Panc1 (cell line): ENCODE data around the gene EMSY. TPM values are rescaled to one million over a fixed set of nuclear protein-coding genes. Genes with fewer than 3 reads are reported as not detected.

Experiments used
- ATAC-seq: fragments of 200-7000 bp; cut with Tn5 transposase; 2 replicates; pipeline ENCODE4 v1.9.1; 2020; ENCODE audit warnings: mild to moderate bottlenecking, moderate library complexity
- BruUV-seq: library from RNA; stranded (reverse); fragments of 400-500 nt; replicated peaks from 2 replicates; lab custom pipeline; 2021; lab: Mats Ljungman, UMichigan
- CTCF ChIA-PET: fragments of 300-600 bp; sonication (Branson Sonifier 250); formaldehyde crosslinking; loops from one replicate; lab custom pipeline; 2022; ENCODE audit warnings: antibody characterized with exemption; lab: Charles Lee
- POLR2A ChIA-PET: fragments of 300-600 bp; sonication (Branson Sonifier 250); formaldehyde crosslinking; loops from one replicate; lab custom pipeline; 2022; ENCODE audit warnings: antibody characterized with exemption; lab: Charles Lee
- DNase-seq: peaks from one replicate; pipeline ENCODE4 v3.0.0-alpha.2; 2010; ENCODE audit warnings: low read depth, low spot score
- H3K27ac ChIP-seq: 2 replicates; pipeline ENCODE4 v1.5.1; 2011; ENCODE audit warnings: mild to moderate bottlenecking, low read length, inconsistent platforms
- H3K27me3 ChIP-seq: fragments of 200-500 bp; sonication (Bioruptor generic); 2 replicates; pipeline ENCODE4 v1.6.0; 2014; ENCODE audit warnings: low read length, inconsistent platforms; ENCODE audit not compliant: control insufficient read depth, insufficient read depth
- H3K36me3 ChIP-seq: fragments of 200-500 bp; sonication (Bioruptor generic); 2 replicates; pipeline ENCODE4 v1.5.1; 2014; ENCODE audit warnings: inconsistent platforms, mild to moderate bottlenecking, low read length, moderate library complexity; ENCODE audit not compliant: control insufficient read depth, insufficient read depth
- H3K4me1 ChIP-seq: 2 replicates; pipeline ENCODE4 v1.5.1; 2011; ENCODE audit warnings: inconsistent platforms, mild to moderate bottlenecking, low read length, moderate library complexity; ENCODE audit not compliant: control insufficient read depth, insufficient read depth
- H3K4me3 ChIP-seq, 2 experiments: 2 replicates each; pipeline ENCODE4 v1.5.1; 2011 to 2012; ENCODE audit warnings: low read depth in 2 of 2, low read length in 2 of 2, mild to moderate bottlenecking in 2 of 2, inconsistent platforms in 1 of 2, moderate library complexity in 1 of 2
- H3K9me3 ChIP-seq: fragments of 200-500 bp; sonication (Bioruptor generic); 2 replicates; pipeline ENCODE4 v1.5.1; 2014; ENCODE audit warnings: low read depth, mild to moderate bottlenecking, inconsistent platforms, low read length, moderate library complexity; ENCODE audit not compliant: control insufficient read depth, insufficient read depth
- CTCF ChIP-seq: fragments of 450-650 bp; IDR thresholded peaks from 2 replicates; pipeline ENCODE4 v1.5.1; 2017; ENCODE audit warnings: mild to moderate bottlenecking
- POLR2AphosphoS5 ChIP-seq: IDR thresholded peaks from 2 replicates; pipeline ENCODE4 v1.6.1; 2012; ENCODE audit warnings: mild to moderate bottlenecking, low read depth, low read length, moderate library complexity
- REST ChIP-seq, 2 experiments: IDR thresholded peaks; 2 replicates each; pipeline ENCODE4 v1.6.1; 2011 to 2012; ENCODE audit warnings: low read depth in 2 of 2, control low read depth in 1 of 2, low read length in 1 of 2, mild to moderate bottlenecking in 1 of 2, moderate library complexity in 1 of 2; ENCODE audit not compliant: insufficient read depth in 1 of 2
- SIN3A ChIP-seq: IDR thresholded peaks from 2 replicates; pipeline ENCODE4 v1.6.1; 2012; ENCODE audit warnings: low read depth, mild to moderate bottlenecking, low read length, moderate library complexity, borderline replicate concordance; ENCODE audit not compliant: insufficient read depth
- TCF7L2 ChIP-seq: IDR thresholded peaks from 2 replicates; pipeline ENCODE4 v1.6.1; 2011; ENCODE audit warnings: mild to moderate bottlenecking, low read depth, low read length, inconsistent platforms
- in situ Hi-C: cut with HindIII; loops from 2 replicates; pipeline ENCODE4 v1.10.0; 2016; ENCODE audit warnings: low sequenced_read_pairs, low pct_unique_long_range_greater_than_20kb
- intact Hi-C: fragments of 100-400 bp; cut with micrococcal nuclease; formaldehyde crosslinking; loops from one replicate; pipeline ENCODE4 v1.10.0; 2022; ENCODE audit not compliant: unreplicated experiment
- total RNA-seq: library from RNA; stranded (reverse); gene quantifications from one replicate; pipeline ENCODE4 v1.2.1, GENCODE V29; 2021; ENCODE audit not compliant: unreplicated experiment

EMSY gene
- total RNA-seq, 1 experiment from 2014 or later = 26.4 TPM

GRCh38 chr11:76444065-76444383 lies 794 bp upstream of the EMSY start:
- TF ChIP-seq SIN3A (no peak), TCF7L2 (no peak), CTCF (no peak), REST (IDR thresholded peaks at IDR 0.05; ENCODE audit: insufficient read depth in 1 of 2, low read depth in 2 of 2, low read length in 1 of 2) (no peak), POLR2AphosphoS5 (no peak)
- Histone ChIP-seq H3K27me3 (no peaks in the 10 kb centered on the region), H3K36me3 (peaks cover 21% of the 10 kb centered on the region), H3K4me1 (peaks cover 13% of the 10 kb centered on the region), H3K4me3 (peak overlapping the region; percentile 91 to 99), H3K9me3 (no peaks in the 10 kb centered on the region), H3K27ac (peak overlapping the region; percentile 100)
- POLR2A ChIA-PET = no interaction called here
- intact Hi-C loops = no loop called here
- CTCF ChIA-PET = no interaction called here
- TSS peak; percentile 93 for BruUV-seq
- no peak for ATAC-seq
- in situ Hi-C loops = no loop called here
- DNase-seq = no peak

- peak overlapping the region; percentile 91 to 99 for H3K4me3 ChIP-seq
- H3K36me3 ChIP-seq = peaks cover 21% of the 10 kb centered on the region
- H3K27ac ChIP-seq = peak overlapping the region; percentile 100
- POLR2A ChIA-PET = no interaction called here
- no peaks in the 10 kb centered on the region for H3K27me3 ChIP-seq
- ATAC-seq = peak; percentile 87
- intact Hi-C loops = no loop called here
- no peak for TF ChIP-seq CTCF
- TF ChIP-seq SIN3A = peak; percentile 52; the same call in 1 of the 2 replicates
- peak; percentile 62 for TF ChIP-seq TCF7L2
- TF ChIP-seq POLR2AphosphoS5 = peak; percentile 60
- TF ChIP-seq REST (IDR thresholded peaks at IDR 0.05; ENCODE audit: insufficient read depth in 1 of 2, low read depth in 2 of 2, low read length in 1 of 2) = no peak
- CTCF ChIA-PET = interaction anchor here (0.6 to 1.4 kb wide), 4 partner anchors 30 to 319 kb away, joined by 3 to 4 read pairs (median 4); no protein-coding TSS in a partner anchor
- no peaks in the 10 kb centered on the region for H3K9me3 ChIP-seq
- no TSS peak for BruUV-seq
- in situ Hi-C loops = no loop called here
- peaks cover 13% of the 10 kb centered on the region for H3K4me1 ChIP-seq
- DNase-seq = peak; percentile 42
Observed at GRCh38 chr11:76445121-76446084, 585 bp downstream of the EMSY start.
